WTC11 (cell line): ENCODE results near the gene CACNG3. TPM values are rescaled to one million over a fixed set of nuclear protein-coding genes. Genes with fewer than 3 reads are reported as not detected.

Experiments used
- ATAC-seq: fragments of 200-7000 bp; cut with Tn5 transposase; 2 replicates; pipeline ENCODE4 v1.10.0; 2021; ENCODE audit warnings: mild to moderate bottlenecking, moderate library complexity
- CTCF ChIA-PET: fragments of 300-600 bp; sonication (Branson Sonifier 250); formaldehyde crosslinking; loops from one replicate; lab custom pipeline; 2021; ENCODE audit warnings: antibody characterized with exemption; lab: Charles Lee
- POLR2A ChIA-PET: fragments of 350-600 bp; sonication (Branson Sonifier 250); formaldehyde crosslinking; loops from one replicate; lab custom pipeline; 2021; ENCODE audit warnings: antibody characterized with exemption; lab: Charles Lee
- DNase-seq: peaks from one replicate; pipeline ENCODE4 v3.0.0; 2021; ENCODE audit warnings: low spot score
- H3K27ac Mint-ChIP-seq: 2 replicates; pipeline ENCODE4 v1.8.0; 2021; ENCODE audit warnings: mixed read lengths
- H3K27me3 Mint-ChIP-seq: 2 replicates; pipeline ENCODE4 v1.8.0; 2021; ENCODE audit warnings: low read depth, mild to moderate bottlenecking, moderate library complexity, mixed read lengths
- H3K36me3 Mint-ChIP-seq: 2 replicates; pipeline ENCODE4 v1.8.0; 2021; ENCODE audit warnings: mixed read lengths
- H3K4me1 Mint-ChIP-seq: 2 replicates; pipeline ENCODE4 v1.8.0; 2022; ENCODE audit warnings: mixed read lengths
- H3K4me3 Mint-ChIP-seq: 2 replicates; pipeline ENCODE4 v1.8.0; 2021; ENCODE audit warnings: mild to moderate bottlenecking, moderate library complexity, mixed read lengths
- H3K9me3 Mint-ChIP-seq: 2 replicates; pipeline ENCODE4 v1.8.0; 2021; ENCODE audit warnings: mixed read lengths
- AR ChIP-seq: fragments of 250-450 bp; sonication (Bioruptor Pico); IDR thresholded peaks from 2 replicates; pipeline ENCODE4 v1.9.0; 2021; ENCODE audit warnings: mild to moderate bottlenecking
- CREB1 ChIP-seq: sonication (generic); formaldehyde crosslinking; IDR thresholded peaks from 2 replicates; pipeline ENCODE4 v1.8.0; 2023; ENCODE audit warnings: mild to moderate bottlenecking, missing genetic modification reagents
- CREM ChIP-seq: sonication (generic); formaldehyde crosslinking; IDR thresholded peaks from 2 replicates; pipeline ENCODE4 v1.8.1; 2022; ENCODE audit warnings: mild to moderate bottlenecking, missing genetic modification reagents, moderate library complexity
- E2F4 ChIP-seq: sonication (generic); formaldehyde crosslinking; IDR thresholded peaks from 2 replicates; pipeline ENCODE4 v1.8.1; 2022; ENCODE audit warnings: low read depth, mild to moderate bottlenecking, moderate library complexity, missing genetic modification reagents, borderline replicate concordance
- ESRRA ChIP-seq: sonication (generic); formaldehyde crosslinking; IDR thresholded peaks from 2 replicates; pipeline ENCODE4 v1.8.1; 2022; ENCODE audit warnings: mild to moderate bottlenecking, missing genetic modification reagents, borderline replicate concordance
- ETV6 ChIP-seq: sonication (generic); formaldehyde crosslinking; IDR thresholded peaks from 2 replicates; pipeline ENCODE4 v1.8.1; 2022; ENCODE audit warnings: mild to moderate bottlenecking, missing genetic modification reagents
- FOXP1 ChIP-seq: sonication (generic); formaldehyde crosslinking; IDR thresholded peaks from 2 replicates; pipeline ENCODE4 v1.8.0; 2022; ENCODE audit warnings: missing genetic modification reagents, mild to moderate bottlenecking, moderate library complexity, borderline replicate concordance
- HMGA2 ChIP-seq: fragments of 250-450 bp; sonication (Bioruptor Pico); IDR thresholded peaks from 2 replicates; pipeline ENCODE4 v1.4.0; 2021; ENCODE audit warnings: mild to moderate bottlenecking, moderate library complexity
- IRF1 ChIP-seq: sonication (generic); formaldehyde crosslinking; IDR thresholded peaks from 2 replicates; pipeline ENCODE4 v1.8.0; 2023; ENCODE audit warnings: missing genetic modification reagents
- IRF2 ChIP-seq: sonication (generic); formaldehyde crosslinking; IDR thresholded peaks from 2 replicates; pipeline ENCODE4 v1.8.0; 2022; ENCODE audit warnings: low read depth, missing genetic modification reagents, borderline replicate concordance
- MYBL2 ChIP-seq: sonication (generic); formaldehyde crosslinking; IDR thresholded peaks from 2 replicates; pipeline ENCODE4 v1.8.1; 2023; ENCODE audit warnings: mild to moderate bottlenecking, moderate library complexity, missing genetic modification reagents
- NR1H2 ChIP-seq: sonication (generic); formaldehyde crosslinking; IDR thresholded peaks from 2 replicates; pipeline ENCODE4 v1.9.0; 2021; ENCODE audit warnings: mild to moderate bottlenecking, moderate library complexity, missing genetic modification reagents
- PRRX2 ChIP-seq: fragments of 250-450 bp; sonication (Bioruptor Pico); IDR thresholded peaks from 2 replicates; pipeline ENCODE4 v1.8.0; 2021; ENCODE audit warnings: mild to moderate bottlenecking
- RELA ChIP-seq: sonication (generic); formaldehyde crosslinking; IDR thresholded peaks from 2 replicates; pipeline ENCODE4 v1.8.1; 2022; ENCODE audit warnings: missing genetic modification reagents, mild to moderate bottlenecking, borderline replicate concordance
- TEAD4 ChIP-seq: sonication (generic); formaldehyde crosslinking; IDR thresholded peaks from 2 replicates; pipeline ENCODE4 v1.8.0; 2022; ENCODE audit warnings: mild to moderate bottlenecking, missing genetic modification reagents
- TP53 ChIP-seq: sonication (generic); formaldehyde crosslinking; IDR thresholded peaks from 2 replicates; pipeline ENCODE4 v1.8.1; 2023; ENCODE audit warnings: mild to moderate bottlenecking, missing genetic modification reagents
- USF1 ChIP-seq: sonication (generic); formaldehyde crosslinking; IDR thresholded peaks from 2 replicates; pipeline ENCODE4 v1.8.0; 2022; ENCODE audit warnings: mild to moderate bottlenecking, missing genetic modification reagents
- ZNF121 ChIP-seq: sonication (generic); formaldehyde crosslinking; IDR thresholded peaks from 2 replicates; pipeline ENCODE4 v1.8.0; 2023; ENCODE audit warnings: missing genetic modification reagents
- ZNF317 ChIP-seq: sonication (generic); formaldehyde crosslinking; IDR thresholded peaks from 2 replicates; pipeline ENCODE4 v1.8.1; 2023; ENCODE audit warnings: low read depth, mild to moderate bottlenecking, moderate library complexity, missing genetic modification reagents, borderline replicate concordance
- ZNF416 ChIP-seq: fragments of 250-450 bp; sonication (Bioruptor Pico); IDR thresholded peaks from 2 replicates; pipeline ENCODE4 v1.9.0; 2021; ENCODE audit warnings: mild to moderate bottlenecking, inconsistent platforms
- ZNF512 ChIP-seq: sonication (generic); formaldehyde crosslinking; IDR thresholded peaks from 2 replicates; pipeline ENCODE4 v1.8.1; 2022; ENCODE audit warnings: missing genetic modification reagents, borderline replicate concordance
- ZSCAN18 ChIP-seq: fragments of 250-450 bp; sonication (Bioruptor Pico); IDR thresholded peaks from 2 replicates; pipeline ENCODE4 v2.1.2; 2022; ENCODE audit warnings: mild to moderate bottlenecking, moderate library complexity
- total RNA-seq: library from RNA; stranded (reverse); gene quantifications from 3 replicates; pipeline ENCODE4 v1.2.3, GENCODE V29; 2021
- TF ChIP-seq, protein P1 (sequence below): sonication (generic); formaldehyde crosslinking; IDR thresholded peaks from 2 replicates; pipeline ENCODE4 v1.8.1; 2022; ENCODE audit warnings: mild to moderate bottlenecking, missing genetic modification reagents, moderate library complexity, borderline replicate concordance
- TF ChIP-seq, protein P2 (sequence below): sonication (generic); formaldehyde crosslinking; IDR thresholded peaks from 2 replicates; pipeline ENCODE4 v1.8.1; 2022; ENCODE audit warnings: low read depth, missing genetic modification reagents, borderline replicate concordance

Gene CACNG3
- total RNA-seq, 1 experiment from 2014 or later, result not detected

- H3K27me3 Mint-ChIP-seq, result peaks cover 5% of the 10 kb centered on the region
- CTCF ChIA-PET, result interaction anchor here (1.6 kb wide), 1 partner anchor 22 kb away, joined by 3 read pairs; no protein-coding TSS in a partner anchor
- DNase-seq (no peak), ATAC-seq (no peak)
- TF ChIP-seq ESRRA (CRISPR knock-in tag), result no peak
- TF ChIP-seq MYBL2 (CRISPR knock-in tag), result no peak
- TF ChIP-seq PRRX2, result no peak
- TF ChIP-seq HMGA2 (CRISPR knock-in tag), result no peak
- no peak for TF ChIP-seq ZNF416 (CRISPR knock-in tag)
- TF ChIP-seq TP53 (CRISPR knock-in tag), result no peak
- no peak for TF ChIP-seq USF1 (CRISPR knock-in tag)
- no peak for TF ChIP-seq IRF1
- TF ChIP-seq IRF2 (CRISPR knock-in tag), result no peak
- no peak for TF ChIP-seq TEAD4 (CRISPR knock-in tag)
- no peak for TF ChIP-seq AR (CRISPR knock-in tag)
- TF ChIP-seq RELA (CRISPR knock-in tag), result no peak
- TF ChIP-seq CREM (CRISPR knock-in tag), result no peak
- TF ChIP-seq E2F4 (CRISPR knock-in tag), result no peak
- no peak for TF ChIP-seq ZNF121 (CRISPR knock-in tag)
- TF ChIP-seq NR1H2 (CRISPR knock-in tag), result no peak
- no peak for TF ChIP-seq ETV6 (CRISPR knock-in tag)
- TF ChIP-seq ZNF512 (CRISPR knock-in tag), result no peak
- H3K4me1 Mint-ChIP-seq, result no peaks in the 10 kb centered on the region
- H3K36me3 Mint-ChIP-seq, result peaks cover 4% of the 10 kb centered on the region
- H3K9me3 Mint-ChIP-seq, result peaks cover 26% of the 10 kb centered on the region
- no peak overlapping the region for H3K4me3 Mint-ChIP-seq
- POLR2A ChIA-PET, result no interaction called here
- no peak overlapping the region for H3K27ac Mint-ChIP-seq
Measured at GRCh38 chr16:24275413-24275812, 19.3 kb downstream of the CACNG3 start.

DNA sequence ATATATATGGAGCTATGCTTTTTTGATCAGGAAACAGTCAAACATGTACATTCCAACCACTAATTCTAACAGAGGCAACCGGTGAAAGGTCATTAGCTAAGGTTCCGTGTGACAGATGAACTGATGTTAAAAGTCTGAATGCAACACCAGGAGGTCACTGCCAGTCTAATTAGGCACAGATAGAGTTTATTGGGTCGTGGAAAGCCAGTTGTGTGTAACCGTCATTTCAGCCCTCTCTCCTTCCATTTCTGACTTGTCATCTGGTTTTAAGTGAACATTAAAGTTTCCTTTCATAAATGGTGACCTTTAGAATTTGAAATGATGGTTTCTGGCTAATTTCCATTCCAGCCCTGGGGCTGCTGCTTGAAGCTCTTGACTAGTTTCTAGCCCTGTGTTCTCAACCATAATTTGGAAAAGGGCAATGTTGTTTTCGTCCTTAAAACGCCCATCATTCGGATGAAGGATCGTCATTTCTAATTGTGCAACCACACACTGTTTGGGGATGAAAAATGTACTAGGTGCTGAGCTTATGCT lies 23.9 kb downstream of the CACNG3 start:
- Mint-ChIP-seq H3K4me3 (no peak overlapping the region), H3K27ac (no peak overlapping the region), H3K4me1 (no peaks in the 10 kb centered on the region), H3K9me3 (peaks cover 20% of the 10 kb centered on the region), H3K27me3 (peaks cover 8% of the 10 kb centered on the region), H3K36me3 (peaks cover 4% of the 10 kb centered on the region)
- no peak for ATAC-seq
- ChIA-PET CTCF (interaction anchor here (0.9 to 2.8 kb wide), 3 partner anchors 27 to 234 kb away, joined by 4 to 9 read pairs (median 5); no protein-coding TSS in a partner anchor), POLR2A (no interaction called here)
- no peak for DNase-seq
- TF ChIP-seq, protein P1, sequence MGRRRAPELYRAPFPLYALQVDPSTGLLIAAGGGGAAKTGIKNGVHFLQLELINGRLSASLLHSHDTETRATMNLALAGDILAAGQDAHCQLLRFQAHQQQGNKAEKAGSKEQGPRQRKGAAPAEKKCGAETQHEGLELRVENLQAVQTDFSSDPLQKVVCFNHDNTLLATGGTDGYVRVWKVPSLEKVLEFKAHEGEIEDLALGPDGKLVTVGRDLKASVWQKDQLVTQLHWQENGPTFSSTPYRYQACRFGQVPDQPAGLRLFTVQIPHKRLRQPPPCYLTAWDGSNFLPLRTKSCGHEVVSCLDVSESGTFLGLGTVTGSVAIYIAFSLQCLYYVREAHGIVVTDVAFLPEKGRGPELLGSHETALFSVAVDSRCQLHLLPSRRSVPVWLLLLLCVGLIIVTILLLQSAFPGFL, result no peak
- TF ChIP-seq CREB1 (CRISPR knock-in tag), result no peak
- no peak for TF ChIP-seq ZNF317 (CRISPR knock-in tag)
- TF ChIP-seq USF1 (CRISPR knock-in tag), result no peak
- no peak for TF ChIP-seq NR1H2 (CRISPR knock-in tag)
- no peak for TF ChIP-seq FOXP1 (CRISPR knock-in tag)
- no peak for TF ChIP-seq ZSCAN18 (CRISPR knock-in tag)
- TF ChIP-seq, protein P2, sequence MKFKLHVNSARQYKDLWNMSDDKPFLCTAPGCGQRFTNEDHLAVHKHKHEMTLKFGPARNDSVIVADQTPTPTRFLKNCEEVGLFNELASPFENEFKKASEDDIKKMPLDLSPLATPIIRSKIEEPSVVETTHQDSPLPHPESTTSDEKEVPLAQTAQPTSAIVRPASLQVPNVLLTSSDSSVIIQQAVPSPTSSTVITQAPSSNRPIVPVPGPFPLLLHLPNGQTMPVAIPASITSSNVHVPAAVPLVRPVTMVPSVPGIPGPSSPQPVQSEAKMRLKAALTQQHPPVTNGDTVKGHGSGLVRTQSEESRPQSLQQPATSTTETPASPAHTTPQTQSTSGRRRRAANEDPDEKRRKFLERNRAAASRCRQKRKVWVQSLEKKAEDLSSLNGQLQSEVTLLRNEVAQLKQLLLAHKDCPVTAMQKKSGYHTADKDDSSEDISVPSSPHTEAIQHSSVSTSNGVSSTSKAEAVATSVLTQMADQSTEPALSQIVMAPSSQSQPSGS (CRISPR knock-in tag), result no peak
